ENCODE data around the gene SLC2A4RG.

- no peak for TF ChIP-seq CTCF (IDR thresholded peaks at IDR 0.05)
- TF ChIP-seq POLR2AphosphoS5 (IDR thresholded peaks at IDR 0.05; ENCODE audit: low read depth, low read length), result 0 out of 2 replicates have a peak, but pooled peaks have one; percentile 29
- no peak for TF ChIP-seq ZBTB33 (IDR thresholded peaks at IDR 0.05; ENCODE audit: borderline replicate concordance, low read depth)
- no peak for TF ChIP-seq FOSL2 (IDR thresholded peaks at IDR 0.05; ENCODE audit: borderline replicate concordance, low read depth)
These were observed 1.2 kb downstream of the SLC2A4RG start for GRCh38 chr20:63740627-63741353.

Measured in SK-N-SH (cell line).